Measurements from ENCODE around the gene NUP58.

NUP58 gene

GRCh38 chr13:25372284-25373081 is 71.1 kb downstream of the NUP58 start:
- H3K27ac ChIP-seq = no peak overlapping the region

DNA sequence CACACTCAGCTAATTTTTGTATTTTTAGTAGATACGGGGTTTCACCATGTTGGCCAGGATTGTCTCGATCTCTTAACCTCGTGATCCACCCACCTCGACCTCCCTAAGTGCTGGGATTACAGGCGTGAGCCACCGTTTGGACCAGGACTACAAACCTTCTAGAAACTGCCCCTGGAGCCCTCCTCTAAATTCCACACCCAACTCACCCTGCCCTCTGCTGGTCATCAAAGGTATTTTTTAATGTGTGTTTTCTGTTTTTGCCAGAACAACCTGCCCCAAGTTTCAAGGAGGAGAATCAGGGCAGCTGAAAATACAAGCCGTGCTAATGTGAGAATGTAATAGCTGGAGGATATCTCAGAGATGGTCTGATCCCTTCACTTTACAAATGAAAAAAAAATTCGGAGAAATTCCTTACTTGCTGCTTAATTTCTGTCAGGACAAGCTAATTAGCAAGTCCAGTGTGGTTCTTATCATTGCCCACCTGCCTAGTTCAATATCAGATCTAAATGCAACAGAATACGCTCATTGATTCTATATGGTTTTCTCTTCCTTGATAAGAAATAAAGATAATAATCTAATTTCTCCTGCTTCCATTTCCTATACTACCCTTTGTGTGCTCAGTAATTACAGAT is 74.4 kb downstream of the NUP58 start:
- no peak overlapping the region for H3K4me3 ChIP-seq

More at GRCh38 chr13:25372284-25373081, 71.1 kb downstream of the NUP58 start:
- peak overlapping the region in 6 of 7 experiments; percentile 11 to 37 (median 24) for H3K4me3 ChIP-seq

DNA sequence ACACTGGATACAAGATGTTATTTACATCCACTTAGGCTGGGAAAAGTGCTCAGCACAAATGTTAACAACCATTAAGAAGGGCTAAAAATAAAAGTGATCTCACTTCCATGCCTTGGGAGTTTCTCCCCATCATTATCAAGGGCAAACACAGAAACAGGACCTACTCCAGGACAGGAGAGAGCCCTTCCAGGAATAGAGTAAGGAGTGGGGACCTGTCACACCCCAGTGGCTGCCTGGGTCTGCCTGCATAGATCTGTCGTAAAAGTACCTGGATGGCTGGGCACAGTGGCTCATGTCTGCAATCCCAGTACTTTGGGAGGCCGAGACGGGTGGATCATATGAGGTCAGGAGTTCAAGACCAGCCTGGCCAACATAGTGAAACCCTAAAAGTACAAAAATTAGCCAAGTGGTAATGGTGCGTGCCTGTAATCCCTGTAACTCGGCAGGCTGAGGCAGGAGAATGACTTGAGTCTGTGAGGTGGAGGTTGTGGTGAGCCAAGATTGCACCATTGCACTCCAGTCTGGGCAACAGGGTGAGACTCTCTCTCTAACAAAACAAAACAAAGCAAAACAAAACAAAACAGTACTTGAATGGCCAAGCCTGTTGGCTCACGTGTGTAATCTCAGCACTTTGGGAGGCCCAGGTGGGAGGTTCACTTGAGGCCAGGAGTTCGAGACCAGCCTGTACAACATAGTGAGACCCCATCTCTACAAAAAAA is 76.0 kb downstream of the NUP58 start:
- no peak overlapping the region for H3K27ac ChIP-seq
- H3K4me3 ChIP-seq = no peak overlapping the region

More for the DNA sequence above, 74.4 kb downstream of the NUP58 start:
- H3K27ac ChIP-seq = no peak overlapping the region

DNA sequence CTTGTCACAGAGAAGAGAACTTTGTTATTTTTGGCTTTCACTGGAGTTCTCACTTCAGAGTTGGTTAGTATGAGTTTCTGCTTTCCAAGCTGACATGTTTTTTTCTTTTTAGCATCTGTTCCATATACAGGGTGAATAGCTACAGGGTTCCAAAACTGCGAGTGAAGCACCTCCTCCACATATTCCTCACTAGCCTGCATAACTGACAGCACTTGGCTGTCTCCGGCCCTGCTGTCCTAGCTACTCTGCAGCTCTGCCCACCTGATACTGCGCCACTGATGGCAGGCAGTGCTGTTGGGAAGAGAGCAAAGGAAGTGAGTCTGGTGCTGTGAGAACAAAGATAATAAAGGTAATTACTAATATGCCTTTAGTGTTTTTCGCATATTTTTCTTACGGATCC is 77.1 kb downstream of the NUP58 start:
- no peak overlapping the region for H3K27ac ChIP-seq

GRCh38 chr13:25379011-25379410 is 77.6 kb downstream of the NUP58 start:
- Histone ChIP-seq H3K27ac (no peak overlapping the region), H3K4me3 (no peak overlapping the region)

More for the DNA sequence above, 77.1 kb downstream of the NUP58 start:
- H3K4me3 ChIP-seq = no peak overlapping the region

- Histone ChIP-seq H3K4me3 (no peak overlapping the region), H3K27ac (no peak overlapping the region)
These were observed 78.7 kb downstream of the NUP58 start for GRCh38 chr13:25380082-25380481.

GRCh38 chr13:25380741-25381324 is 79.4 kb downstream of the NUP58 start:
- no peak overlapping the region for H3K4me3 ChIP-seq
- H3K27ac ChIP-seq = no peak overlapping the region

DNA sequence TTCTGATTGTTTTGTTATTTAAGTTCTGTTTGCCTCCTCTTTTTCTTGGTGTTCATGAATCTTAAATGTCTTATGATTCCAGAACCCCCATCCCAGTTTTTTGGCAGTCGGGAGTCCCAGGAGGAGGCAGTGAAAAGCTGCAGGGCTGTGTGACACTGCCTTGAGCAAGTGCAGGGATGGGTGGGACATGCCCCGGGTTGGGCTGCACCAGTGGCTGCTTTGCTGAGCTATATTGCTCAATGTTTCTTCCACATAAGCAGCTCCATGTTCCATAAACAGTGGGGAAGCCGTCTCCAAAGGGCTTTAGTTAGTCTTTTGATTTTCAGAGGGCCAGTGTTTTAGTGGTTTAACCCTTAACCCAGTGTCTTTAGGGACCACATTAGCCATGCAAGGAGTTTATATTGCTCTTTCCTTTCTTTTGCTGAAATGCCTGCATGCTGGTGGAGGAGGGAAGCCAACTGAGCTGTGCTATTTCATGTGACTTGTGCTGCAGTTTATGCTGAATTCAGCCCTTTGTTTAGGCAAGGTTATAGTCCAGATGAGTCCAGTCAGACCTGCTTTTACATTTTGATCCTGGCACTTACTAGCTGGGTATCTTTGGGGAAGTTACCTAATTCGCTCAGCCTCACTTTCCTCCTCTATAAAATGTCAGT is 83.5 kb downstream of the NUP58 start:
- H3K4me3 ChIP-seq = no peak overlapping the region

DNA sequence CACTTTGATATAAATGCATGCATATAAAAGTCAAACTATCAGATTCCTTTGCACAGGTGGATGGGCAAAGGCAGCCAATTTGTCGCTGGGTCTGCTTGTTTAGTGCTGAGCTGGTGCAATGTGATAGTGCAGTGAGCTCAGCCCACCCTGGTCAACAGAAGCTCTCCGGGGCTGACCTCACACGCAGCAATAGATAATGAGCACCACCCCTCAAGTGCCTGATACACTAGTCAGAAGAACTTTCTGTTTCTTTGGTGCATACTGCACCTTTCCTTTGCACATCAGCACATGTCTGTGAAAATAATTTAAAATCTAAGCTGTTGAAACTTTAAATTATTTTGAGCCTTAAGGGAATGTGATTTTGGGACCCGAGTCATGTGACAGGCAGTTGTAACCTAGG is 90.5 kb downstream of the NUP58 start:
- Histone ChIP-seq H3K27ac (no peak overlapping the region), H3K4me3 (no peak overlapping the region)

More for the DNA sequence above, 83.5 kb downstream of the NUP58 start:
- H3K27ac ChIP-seq = no peak overlapping the region

All from skin epidermis (tissue), 12 donors.